Measurements from ENCODE around the gene LSM7. TPM values are rescaled to one million over a fixed set of nuclear protein-coding genes. Genes with fewer than 3 reads are reported as not detected.

The LSM7 gene
- total and polyA plus RNA-seq, 7 donors: 51.5 to 427 (median 139) TPM

DNA sequence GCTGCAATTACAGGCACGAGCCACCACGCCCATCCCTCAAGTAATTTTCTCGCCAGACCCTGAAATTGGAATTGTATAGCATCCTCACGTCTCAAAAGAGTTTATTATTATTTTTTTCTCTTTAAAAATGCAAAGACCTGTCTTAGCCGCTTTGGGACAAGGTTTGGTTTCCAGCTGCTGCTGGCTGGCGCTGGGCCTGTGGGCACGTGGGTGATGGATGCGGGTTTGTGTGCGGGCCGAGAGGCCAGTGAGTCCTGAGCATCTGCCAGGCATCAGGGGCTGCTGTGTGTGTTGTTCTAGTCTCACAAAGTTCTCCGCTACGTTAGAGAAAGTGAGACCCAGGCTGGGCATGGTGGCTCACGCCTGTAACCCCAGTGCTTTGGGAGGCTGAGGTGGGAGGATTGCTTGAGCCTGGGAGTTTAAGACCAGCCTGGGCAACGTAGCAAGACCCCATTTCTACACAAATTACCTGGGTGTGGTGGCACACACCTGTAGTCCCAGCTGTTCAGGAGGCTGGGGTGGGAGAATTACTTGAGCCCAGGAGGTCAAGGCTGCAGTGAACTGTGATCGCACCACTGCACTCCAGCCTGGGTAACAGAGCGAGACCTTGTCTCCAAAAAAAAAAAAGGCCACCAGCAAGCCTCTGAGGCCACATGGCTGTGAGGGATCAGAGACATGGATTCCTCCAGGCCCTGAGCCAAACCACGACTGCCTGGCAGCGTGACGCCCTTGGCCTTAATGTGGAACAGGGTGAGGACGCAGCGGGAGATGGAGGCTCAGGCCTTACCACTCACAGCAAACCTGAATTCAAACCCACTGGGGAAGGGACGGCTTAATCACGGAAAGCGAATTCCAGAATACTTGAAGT, 27.0 kb upstream of the LSM7 start:
- Histone ChIP-seq H3K27ac (no peak overlapping the region), H3K4me3 (no peak overlapping the region), H3K9me3 (no peaks in the 10 kb centered on the region), H3K36me3 (peaks cover 0 to 33% (median 5%) of the 10 kb centered on the region in 4 donors), H3K27me3 (peaks cover 3 to 8% (median 5%) of the 10 kb centered on the region in 3 donors), H3K4me1 (no peaks in the 10 kb centered on the region)
- WGBS, 2 donors: 85 to 88% methylated on average over 24 of the region's 24 CpGs
- no peak for TF ChIP-seq POLR2AphosphoS5 (IDR thresholded peaks at IDR 0.05)
- TF ChIP-seq, protein P1, sequence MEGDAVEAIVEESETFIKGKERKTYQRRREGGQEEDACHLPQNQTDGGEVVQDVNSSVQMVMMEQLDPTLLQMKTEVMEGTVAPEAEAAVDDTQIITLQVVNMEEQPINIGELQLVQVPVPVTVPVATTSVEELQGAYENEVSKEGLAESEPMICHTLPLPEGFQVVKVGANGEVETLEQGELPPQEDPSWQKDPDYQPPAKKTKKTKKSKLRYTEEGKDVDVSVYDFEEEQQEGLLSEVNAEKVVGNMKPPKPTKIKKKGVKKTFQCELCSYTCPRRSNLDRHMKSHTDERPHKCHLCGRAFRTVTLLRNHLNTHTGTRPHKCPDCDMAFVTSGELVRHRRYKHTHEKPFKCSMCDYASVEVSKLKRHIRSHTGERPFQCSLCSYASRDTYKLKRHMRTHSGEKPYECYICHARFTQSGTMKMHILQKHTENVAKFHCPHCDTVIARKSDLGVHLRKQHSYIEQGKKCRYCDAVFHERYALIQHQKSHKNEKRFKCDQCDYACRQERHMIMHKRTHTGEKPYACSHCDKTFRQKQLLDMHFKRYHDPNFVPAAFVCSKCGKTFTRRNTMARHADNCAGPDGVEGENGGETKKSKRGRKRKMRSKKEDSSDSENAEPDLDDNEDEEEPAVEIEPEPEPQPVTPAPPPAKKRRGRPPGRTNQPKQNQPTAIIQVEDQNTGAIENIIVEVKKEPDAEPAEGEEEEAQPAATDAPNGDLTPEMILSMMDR (IDR thresholded peaks at IDR 0.05): no peak
- no peak for TF ChIP-seq POLR2A (IDR thresholded peaks at IDR 0.05)
- no peak for TF ChIP-seq EP300 (IDR thresholded peaks at IDR 0.05)
- intact Hi-C loops (cut with DNase I): no loop called here
- no peak for DNase-seq

DNA sequence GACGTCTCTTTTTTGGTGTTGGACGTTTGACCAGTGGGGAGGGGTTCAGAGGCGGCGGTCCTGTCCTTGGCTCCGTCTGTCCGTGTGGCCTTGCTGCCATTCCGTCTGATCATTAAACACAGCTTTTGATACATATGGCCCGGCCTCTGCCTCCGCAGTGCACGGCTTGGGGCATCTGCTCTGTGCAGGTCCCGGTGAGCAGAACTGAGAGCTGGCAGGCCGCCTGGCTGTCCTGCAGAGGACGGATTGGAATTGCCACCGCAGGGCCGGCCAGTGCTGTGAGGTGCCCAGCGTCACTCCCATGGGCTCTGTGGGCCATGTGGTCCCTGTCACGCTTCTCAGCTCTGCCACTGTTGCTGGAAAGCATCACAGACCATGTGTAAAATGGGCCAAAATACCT, 26.3 kb upstream of the LSM7 start:
- TF ChIP-seq POLR2A (IDR thresholded peaks at IDR 0.05) (no peak), POLR2AphosphoS5 (IDR thresholded peaks at IDR 0.05) (no peak), EP300 (IDR thresholded peaks at IDR 0.05) (no peak)
- TF ChIP-seq, protein P1 (IDR thresholded peaks at IDR 0.05): no peak
- no peaks in the 10 kb centered on the region for H3K4me1 ChIP-seq
- no peak for DNase-seq
- H3K36me3 ChIP-seq: peaks cover 0 to 34% (median 6%) of the 10 kb centered on the region in 4 donors
- H3K27ac ChIP-seq: no peak overlapping the region
- H3K27me3 ChIP-seq: peaks cover 0 to under 1% (median 0%) of the 10 kb centered on the region in 3 donors
- no peak overlapping the region for H3K4me3 ChIP-seq
- no peaks in the 10 kb centered on the region for H3K9me3 ChIP-seq
- intact Hi-C loops (cut with DNase I): no loop called here
- 92 to 94% methylated on average over 17 of the region's 17 CpGs for WGBS, 2 donors

DNA sequence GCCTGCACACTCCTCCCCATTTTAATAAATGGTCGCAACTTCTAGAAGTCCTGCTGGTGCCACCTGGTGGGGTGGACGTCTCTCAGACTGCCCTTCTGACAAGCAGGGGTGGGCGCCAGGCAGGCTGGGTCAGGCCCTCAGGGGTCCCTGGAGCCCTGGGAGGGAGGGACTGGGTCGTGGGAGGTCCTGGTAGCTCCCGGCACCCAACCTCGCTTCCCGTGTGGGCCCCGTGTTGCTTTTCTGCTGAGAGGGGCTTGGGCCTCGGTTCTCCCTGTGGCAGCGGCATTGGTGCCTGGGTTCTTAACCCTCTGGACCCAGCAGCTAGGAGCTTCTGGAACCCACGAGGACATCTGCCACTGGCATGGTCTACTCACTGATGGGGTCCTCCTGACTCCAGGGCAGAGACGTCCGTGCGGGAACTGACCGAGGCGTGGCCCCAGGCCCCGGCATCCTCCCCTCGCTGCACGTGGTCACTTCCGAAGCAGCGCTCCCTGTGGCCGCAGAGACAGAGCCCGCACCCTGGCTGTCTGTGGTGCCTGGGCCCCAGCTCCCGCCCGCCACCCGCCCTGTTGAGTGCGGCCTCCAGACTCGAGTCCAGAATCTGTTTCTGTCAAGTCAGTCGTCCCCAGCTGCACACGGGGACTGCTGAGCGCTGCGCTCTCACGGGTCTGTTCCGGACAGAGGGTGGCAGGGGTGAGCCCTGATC, 25.7 kb upstream of the LSM7 start:
- Histone ChIP-seq H3K27me3 (no peaks in the 10 kb centered on the region), H3K4me3 (no peak overlapping the region), H3K27ac (no peak overlapping the region), H3K4me1 (no peaks in the 10 kb centered on the region), H3K36me3 (peaks cover 0 to 34% (median 6%) of the 10 kb centered on the region in 4 donors), H3K9me3 (no peaks in the 10 kb centered on the region)
- 91 to 93% methylated on average over 34 of the region's 34 CpGs for WGBS, 2 donors
- intact Hi-C loops (cut with DNase I): no loop called here
- no peak for TF ChIP-seq POLR2AphosphoS5 (IDR thresholded peaks at IDR 0.05)
- TF ChIP-seq, protein P1 (IDR thresholded peaks at IDR 0.05): no peak
- DNase-seq: no peak

DNA sequence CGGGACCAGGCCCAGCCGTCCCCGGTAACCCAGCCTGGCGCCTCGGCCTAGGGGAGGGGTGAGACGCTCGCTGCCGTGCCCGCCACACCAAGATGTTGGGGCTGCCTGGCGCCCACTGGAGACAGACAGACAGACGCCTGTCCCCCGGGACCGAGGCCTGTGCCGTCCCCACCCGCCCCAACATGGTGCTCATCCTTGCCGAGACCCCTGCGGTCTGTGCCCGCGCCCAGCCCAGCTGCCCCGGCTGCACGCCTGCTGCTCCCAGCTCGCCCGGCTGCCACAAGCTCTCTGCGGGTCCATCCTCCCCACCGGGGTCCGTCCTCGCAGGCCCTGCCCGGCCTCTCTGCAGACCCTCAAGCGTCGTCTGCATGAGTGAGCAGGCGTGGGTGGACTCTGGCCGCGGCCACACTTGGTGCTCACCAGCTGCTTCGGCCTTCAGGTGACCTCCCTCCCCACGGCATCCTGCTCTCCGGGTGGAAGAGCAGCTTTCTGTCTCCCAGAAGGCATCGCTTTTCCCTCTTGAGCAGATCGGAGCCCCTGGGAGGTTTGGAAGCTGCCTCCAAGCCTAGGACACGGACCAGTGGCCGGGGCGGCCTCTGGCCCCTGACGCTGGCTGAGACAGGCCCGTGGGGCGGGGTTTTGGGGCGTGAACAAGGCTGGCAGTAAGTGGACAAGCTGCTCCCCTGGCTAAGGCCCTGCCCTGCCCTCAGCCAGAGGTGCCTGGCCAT, 24.9 kb upstream of the LSM7 start:
- peaks cover 0 to 38% (median 6%) of the 10 kb centered on the region in 4 donors for H3K36me3 ChIP-seq
- TF ChIP-seq EP300 (IDR thresholded peaks at IDR 0.05): no peak
- no peak overlapping the region for H3K27ac ChIP-seq
- H3K4me3 ChIP-seq: no peak overlapping the region
- no peak for DNase-seq
- WGBS, 2 donors: 84 to 91% methylated on average over 45 of the region's 45 CpGs
- H3K4me1 ChIP-seq: no peaks in the 10 kb centered on the region
- no peaks in the 10 kb centered on the region for H3K9me3 ChIP-seq
- intact Hi-C loops (cut with DNase I): no loop called here
- no peaks in the 10 kb centered on the region for H3K27me3 ChIP-seq

DNA sequence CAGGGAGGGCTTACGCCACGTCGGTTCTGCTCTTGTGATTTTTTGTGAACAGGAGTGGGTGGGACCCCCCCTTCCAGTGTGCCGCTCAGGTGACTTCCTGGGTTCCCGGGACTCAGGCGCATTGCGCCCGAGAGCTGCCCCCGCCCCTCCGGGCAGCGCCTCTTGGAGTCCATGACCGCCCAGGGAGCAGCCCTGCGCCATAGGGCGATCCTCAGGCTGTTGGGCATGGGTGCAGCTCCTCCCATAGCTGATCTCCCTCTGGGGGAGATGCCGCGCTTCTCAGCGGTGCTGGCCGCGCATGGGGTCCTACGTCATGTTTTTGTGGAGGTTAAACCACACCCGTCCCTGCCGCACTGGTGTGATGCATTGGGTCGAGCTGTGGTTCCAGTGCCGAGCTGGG, 23.7 kb upstream of the LSM7 start:
- WGBS, 2 donors: 94 to 95% methylated on average over 24 of the region's 24 CpGs
- no peaks in the 10 kb centered on the region for H3K27me3 ChIP-seq

More for the DNA sequence above, 23.7 kb upstream of the LSM7 start:
- no peak for DNase-seq
- Histone ChIP-seq H3K27ac (no peak overlapping the region), H3K9me3 (no peaks in the 10 kb centered on the region), H3K36me3 (peaks cover 0 to 38% (median 6%) of the 10 kb centered on the region in 4 donors), H3K4me3 (no peak overlapping the region), H3K4me1 (no peaks in the 10 kb centered on the region)
- intact Hi-C loops (cut with DNase I): no loop called here
- TF ChIP-seq, protein P1 (IDR thresholded peaks at IDR 0.05): no peak
- TF ChIP-seq EP300 (IDR thresholded peaks at IDR 0.05): no peak
- TF ChIP-seq POLR2AphosphoS5 (IDR thresholded peaks at IDR 0.05): no peak
- TF ChIP-seq POLR2A (IDR thresholded peaks at IDR 0.05): no peak
